HG02571 (cell line): ENCODE results near the gene CNDP1.
"Not testable (repeated sequence)": the region's sequence is repeated elsewhere in the genome, so short reads cannot be mapped to it uniquely, and the experiment has no call there.

ENCODE experiments used
- ATAC-seq: cut with Tn5 transposase; IDR thresholded peaks from one replicate; pipeline ENCODE4 v1.9.1; 2021; ENCODE audit warnings: mild to moderate bottlenecking, moderate library complexity; ENCODE audit not compliant: unreplicated experiment

Gene CNDP1

GRCh38 chr18:74534150-74534969 is at the start of gene CNDP1:
Gene CNDP1 (plus strand): TSS chr18:74534500. CDS start chr18:74534668, 168 bp downstream.
- ATAC-seq: no peak

GRCh38 chr18:74486119-74486849 is 48.0 kb upstream of the CNDP1 start:
- no peak for ATAC-seq

GRCh38 chr18:74488354-74488753 is 45.9 kb upstream of the CNDP1 start:
- ATAC-seq: no peak

GRCh38 chr18:74488864-74489263 is 45.4 kb upstream of the CNDP1 start:
- ATAC-seq: no peak

- no peak for ATAC-seq
Measured at GRCh38 chr18:74489676-74490075, 44.6 kb upstream of the CNDP1 start.

GRCh38 chr18:74492259-74492658 is 42.0 kb upstream of the CNDP1 start:
- ATAC-seq: no peak

GRCh38 chr18:74493689-74494088 is 40.6 kb upstream of the CNDP1 start:
- ATAC-seq: no peak

GRCh38 chr18:74494514-74494913 is 39.8 kb upstream of the CNDP1 start:
- no peak for ATAC-seq

- peak; percentile 74 for ATAC-seq
Measured at GRCh38 chr18:74495581-74496507, 38.5 kb upstream of the CNDP1 start, which contains the start of gene CNDP2. Gene CNDP2 (plus strand): TSS chr18:74496363. CDS start chr18:74499974, 3,611 bp downstream.

- ATAC-seq: peak; percentile 27
Measured at GRCh38 chr18:74496508-74497323, 37.6 kb upstream of the CNDP1 start.

- ATAC-seq: no peak
Measured at GRCh38 chr18:74497324-74497676, 37.0 kb upstream of the CNDP1 start.

- no peak for ATAC-seq
Measured at GRCh38 chr18:74497778-74498177, 36.5 kb upstream of the CNDP1 start.

- peak; percentile 36 for ATAC-seq
Measured at GRCh38 chr18:74498712-74499627, 35.3 kb upstream of the CNDP1 start.

- ATAC-seq: peak; percentile 37
Measured at GRCh38 chr18:74499633-74500032, 34.7 kb upstream of the CNDP1 start.

- ATAC-seq: no peak
Measured at GRCh38 chr18:74500372-74500771, 33.9 kb upstream of the CNDP1 start.

- ATAC-seq: not testable (repeated sequence)
Measured at GRCh38 chr18:74500774-74501173, 33.5 kb upstream of the CNDP1 start.

- no peak for ATAC-seq
Measured at GRCh38 chr18:74501386-74501785, 32.9 kb upstream of the CNDP1 start.

- ATAC-seq: no peak
Measured at GRCh38 chr18:74503137-74503536, 31.2 kb upstream of the CNDP1 start.

GRCh38 chr18:74505776-74506175 is 28.5 kb upstream of the CNDP1 start:
- ATAC-seq: no peak
